AG04450 (cell line): ENCODE measurements around the gene ANKRD13A. TPM values are rescaled to one million over a fixed set of nuclear protein-coding genes. Genes with fewer than 3 reads are reported as not detected.
"Not testable (repeated sequence)": the region's sequence is repeated elsewhere in the genome, so short reads cannot be mapped to it uniquely, and the experiment has no call there.

ENCODE experiments used
- CTCF ChIA-PET: fragments of 300-600, 350-600 bp; formaldehyde crosslinking; extraction: SDS; loops from one replicate; lab custom pipeline; 2022; ENCODE audit warnings: antibody characterized with exemption, inconsistent platforms; lab: Charles Lee
- POLR2A ChIA-PET: fragments of 350-600 bp; formaldehyde crosslinking; extraction: SDS; loops from one replicate; lab custom pipeline; 2021; ENCODE audit warnings: antibody characterized with exemption, inconsistent platforms; lab: Yijun Ruan, JAX
- DNase-seq: peaks from one replicate; pipeline ENCODE4 v3.0.0-alpha.2; 2011; ENCODE audit warnings: low read depth, low spot score
- H3K27ac ChIP-seq: one replicate; pipeline ENCODE4 v1.5.1; 2012; ENCODE audit warnings: low read depth, low read length, control low read depth
- H3K27me3 ChIP-seq: one replicate; pipeline ENCODE4 v1.6.0; 2012; ENCODE audit warnings: low read length; ENCODE audit not compliant: control insufficient read depth, insufficient read depth
- H3K4me3 ChIP-seq: 2 replicates; pipeline ENCODE4 v1.5.1; 2011; ENCODE audit warnings: mild to moderate bottlenecking, low read depth, low read length, control low read depth
- H3K9me3 ChIP-seq: 2 replicates; pipeline ENCODE4 v1.5.1; 2012; ENCODE audit warnings: low read length; ENCODE audit not compliant: control insufficient read depth, insufficient read depth
- polyA plus RNA-seq: library from polyadenylated mRNA; depleted of rRNA; stranded (reverse); fragments of >200 nt; gene quantifications from 2 replicates; pipeline ENCODE4 v1.2.3, GENCODE V29; 2011
- TF ChIP-seq, protein P1 (sequence below): IDR thresholded peaks from 2 replicates; pipeline ENCODE4 v1.5.1; 2011; ENCODE audit warnings: low read depth, low read length, control low read depth, inconsistent platforms

Gene ANKRD13A
- polyA plus RNA-seq, 1 experiment = 246 TPM

DNA sequence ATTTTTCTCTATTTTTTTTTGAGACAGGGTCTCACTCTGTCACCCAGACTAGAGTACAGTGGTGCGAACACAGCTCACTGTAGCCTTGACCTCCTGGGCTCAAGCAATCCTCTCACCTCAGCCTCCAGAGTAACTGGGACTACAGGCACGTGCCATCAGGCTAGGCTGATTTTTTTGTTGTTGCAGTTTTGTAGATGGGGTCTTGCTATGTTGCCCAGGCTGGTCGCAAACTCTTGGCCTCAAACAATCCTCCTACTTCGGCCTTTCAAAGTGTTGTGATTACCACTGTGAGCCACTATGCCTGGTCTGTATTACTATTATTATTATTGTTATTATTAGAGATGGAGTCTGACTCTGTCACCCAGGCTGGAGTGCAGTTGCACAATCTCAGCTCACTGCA lies 26.4 kb upstream of the ANKRD13A start:
- TF ChIP-seq, protein P1, sequence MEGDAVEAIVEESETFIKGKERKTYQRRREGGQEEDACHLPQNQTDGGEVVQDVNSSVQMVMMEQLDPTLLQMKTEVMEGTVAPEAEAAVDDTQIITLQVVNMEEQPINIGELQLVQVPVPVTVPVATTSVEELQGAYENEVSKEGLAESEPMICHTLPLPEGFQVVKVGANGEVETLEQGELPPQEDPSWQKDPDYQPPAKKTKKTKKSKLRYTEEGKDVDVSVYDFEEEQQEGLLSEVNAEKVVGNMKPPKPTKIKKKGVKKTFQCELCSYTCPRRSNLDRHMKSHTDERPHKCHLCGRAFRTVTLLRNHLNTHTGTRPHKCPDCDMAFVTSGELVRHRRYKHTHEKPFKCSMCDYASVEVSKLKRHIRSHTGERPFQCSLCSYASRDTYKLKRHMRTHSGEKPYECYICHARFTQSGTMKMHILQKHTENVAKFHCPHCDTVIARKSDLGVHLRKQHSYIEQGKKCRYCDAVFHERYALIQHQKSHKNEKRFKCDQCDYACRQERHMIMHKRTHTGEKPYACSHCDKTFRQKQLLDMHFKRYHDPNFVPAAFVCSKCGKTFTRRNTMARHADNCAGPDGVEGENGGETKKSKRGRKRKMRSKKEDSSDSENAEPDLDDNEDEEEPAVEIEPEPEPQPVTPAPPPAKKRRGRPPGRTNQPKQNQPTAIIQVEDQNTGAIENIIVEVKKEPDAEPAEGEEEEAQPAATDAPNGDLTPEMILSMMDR = no peak
- CTCF ChIA-PET = no interaction called here
- Histone ChIP-seq H3K9me3 (no peaks in the 10 kb centered on the region; the same call in 1 of the 2 replicates), H3K27me3 (no peaks in the 10 kb centered on the region), H3K4me3 (no peak overlapping the region), H3K27ac (no peak overlapping the region)
- POLR2A ChIA-PET = interaction anchor here (0.7 kb wide), 1 partner anchor 58 kb away, joined by 3 read pairs; no protein-coding TSS in a partner anchor
- no peak for DNase-seq

DNA sequence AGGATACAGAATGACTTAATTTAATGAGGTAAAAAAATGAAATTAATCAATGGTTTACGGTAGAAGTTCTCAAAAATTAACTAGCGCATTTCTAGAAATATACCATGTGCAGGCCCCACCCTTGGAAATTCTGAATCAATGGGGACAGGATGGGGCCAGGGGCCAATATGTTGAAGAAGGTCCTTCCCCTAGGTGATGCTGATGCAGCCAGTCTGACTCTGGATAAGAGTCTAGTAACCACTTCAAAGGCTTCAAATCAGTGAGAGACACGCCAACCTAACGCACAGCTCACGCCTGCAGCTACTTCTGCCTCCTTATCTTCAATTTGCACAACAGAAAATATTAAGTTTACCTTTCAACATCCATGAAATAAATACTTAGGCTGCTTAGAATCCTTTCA lies 17.9 kb upstream of the ANKRD13A start:
- TF ChIP-seq, protein P1 = no peak
- Histone ChIP-seq H3K4me3 (no peak overlapping the region), H3K9me3 (peaks cover 3% of the 10 kb centered on the region; the same call in 1 of the 2 replicates), H3K27ac (no peak overlapping the region), H3K27me3 (no peaks in the 10 kb centered on the region)
- ChIA-PET POLR2A (no interaction called here), CTCF (no interaction called here)
- no peak for DNase-seq

DNA sequence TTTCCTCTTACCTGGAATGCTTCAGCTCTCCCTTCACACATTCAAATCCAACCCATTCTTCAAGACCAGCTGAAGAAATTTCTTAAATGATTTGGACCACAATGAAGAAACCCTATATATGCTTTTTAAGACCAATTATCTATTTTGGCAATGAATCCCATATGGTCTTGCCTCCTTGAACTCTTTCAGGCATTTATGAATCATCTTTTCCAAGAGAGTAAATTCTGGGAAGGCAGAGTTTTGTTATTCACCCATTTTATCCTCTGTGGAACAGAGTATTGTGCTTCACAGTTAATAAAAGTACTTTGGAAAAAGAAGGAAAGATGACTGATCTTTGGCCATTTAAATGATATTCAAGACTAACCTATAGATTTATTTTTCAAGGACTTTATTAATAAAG lies 17.0 kb upstream of the ANKRD13A start:
- ChIA-PET CTCF (no interaction called here), POLR2A (interaction anchor here (0.6 kb wide), 1 partner anchor 519 kb away, joined by 4 read pairs; no protein-coding TSS in a partner anchor)
- TF ChIP-seq, protein P1 = no peak
- Histone ChIP-seq H3K4me3 (no peak overlapping the region), H3K27me3 (no peaks in the 10 kb centered on the region), H3K27ac (no peak overlapping the region), H3K9me3 (peaks cover 3% of the 10 kb centered on the region; the same call in 1 of the 2 replicates)
- no peak for DNase-seq

DNA sequence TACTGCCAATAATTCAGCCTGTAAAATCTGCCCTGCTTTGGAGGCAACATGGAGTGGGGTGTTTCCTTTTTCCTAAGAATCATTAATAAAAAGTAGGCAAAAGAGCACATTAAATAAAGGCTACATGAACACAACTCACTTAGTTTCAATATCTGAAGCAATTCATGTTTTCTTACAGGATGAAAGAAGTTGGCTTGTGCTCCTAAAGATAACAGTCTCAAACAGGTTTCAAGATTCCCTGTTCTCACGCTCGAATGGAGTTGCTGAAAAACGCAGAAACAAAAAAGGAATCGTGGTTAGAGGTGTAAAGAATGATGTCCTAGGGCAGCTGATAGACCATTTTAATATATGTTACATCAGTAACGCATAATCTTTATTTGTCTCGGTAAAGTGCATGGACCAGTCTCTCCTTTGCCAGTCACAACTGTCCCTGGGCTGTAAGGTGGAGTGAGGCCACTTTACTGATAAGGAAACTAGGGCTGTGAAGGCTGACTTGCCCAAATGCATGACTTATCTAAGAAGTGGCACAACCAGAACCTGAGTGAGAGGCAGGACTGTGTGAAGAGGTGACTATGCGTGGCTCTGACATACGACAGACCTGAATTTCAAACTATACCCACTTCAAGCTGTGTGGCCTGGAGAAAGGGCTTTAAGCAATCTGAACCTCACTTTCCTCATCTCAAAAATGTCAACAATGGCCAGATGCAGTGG lies 15.6 kb upstream of the ANKRD13A start:
- no peak for DNase-seq
- Histone ChIP-seq H3K9me3 (peaks cover 3% of the 10 kb centered on the region; the same call in 1 of the 2 replicates), H3K27ac (no peak overlapping the region), H3K4me3 (no peak overlapping the region), H3K27me3 (no peaks in the 10 kb centered on the region)
- ChIA-PET POLR2A (no interaction called here), CTCF (no interaction called here)
- TF ChIP-seq, protein P1 = no peak

DNA sequence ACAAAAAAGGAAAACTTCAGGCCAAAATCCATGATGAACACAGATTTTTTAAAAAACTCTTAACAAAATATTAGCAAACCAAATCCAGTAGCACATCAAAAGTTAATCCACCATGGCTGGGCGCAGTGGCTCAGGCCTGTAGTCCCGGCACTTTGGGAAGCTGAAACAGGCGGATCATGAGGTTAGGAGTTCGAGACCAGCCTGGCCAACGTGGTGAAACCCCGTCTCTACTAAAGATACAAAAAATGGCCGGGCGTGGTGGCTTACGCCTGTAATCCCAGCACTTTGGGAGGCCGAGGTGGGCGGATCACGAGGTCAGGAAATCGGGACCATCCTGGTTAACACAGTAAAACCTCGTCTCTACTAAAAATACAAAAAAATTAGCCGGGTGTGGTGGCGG lies 13.0 kb upstream of the ANKRD13A start:
- H3K27ac ChIP-seq, H3K27me3 ChIP-seq, H3K9me3 ChIP-seq, H3K4me3 ChIP-seq, CTCF ChIA-PET, POLR2A ChIA-PET, DNase-seq: not testable (repeated sequence)
